ENCODE measurements around the gene C10orf62.
"Not testable (repeated sequence)": the region's sequence is repeated elsewhere in the genome, so short reads cannot be mapped to it uniquely, and the experiment has no call there.

Gene C10orf62

DNA sequence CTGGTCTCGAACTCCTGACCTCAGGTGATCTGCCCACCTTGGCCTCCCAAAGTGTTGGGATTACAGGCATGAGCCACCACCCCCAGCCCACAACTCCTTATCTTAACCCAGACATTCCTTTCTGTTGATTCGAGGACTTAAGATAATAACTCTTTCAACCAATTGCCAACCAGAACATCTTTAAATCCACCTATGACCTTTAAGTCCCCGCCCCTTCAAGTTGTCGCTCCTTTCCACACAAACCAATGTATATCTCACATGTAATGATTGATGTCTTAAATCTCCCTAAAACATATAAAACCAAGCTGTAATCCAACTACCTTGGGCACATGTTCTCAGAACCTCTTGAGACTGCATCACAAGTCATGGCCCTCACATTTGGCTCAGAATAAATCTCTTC, 24.7 kb upstream of the C10orf62 start:
- DNase-seq (ENCODE audit: low spot score), result no peak

DNA sequence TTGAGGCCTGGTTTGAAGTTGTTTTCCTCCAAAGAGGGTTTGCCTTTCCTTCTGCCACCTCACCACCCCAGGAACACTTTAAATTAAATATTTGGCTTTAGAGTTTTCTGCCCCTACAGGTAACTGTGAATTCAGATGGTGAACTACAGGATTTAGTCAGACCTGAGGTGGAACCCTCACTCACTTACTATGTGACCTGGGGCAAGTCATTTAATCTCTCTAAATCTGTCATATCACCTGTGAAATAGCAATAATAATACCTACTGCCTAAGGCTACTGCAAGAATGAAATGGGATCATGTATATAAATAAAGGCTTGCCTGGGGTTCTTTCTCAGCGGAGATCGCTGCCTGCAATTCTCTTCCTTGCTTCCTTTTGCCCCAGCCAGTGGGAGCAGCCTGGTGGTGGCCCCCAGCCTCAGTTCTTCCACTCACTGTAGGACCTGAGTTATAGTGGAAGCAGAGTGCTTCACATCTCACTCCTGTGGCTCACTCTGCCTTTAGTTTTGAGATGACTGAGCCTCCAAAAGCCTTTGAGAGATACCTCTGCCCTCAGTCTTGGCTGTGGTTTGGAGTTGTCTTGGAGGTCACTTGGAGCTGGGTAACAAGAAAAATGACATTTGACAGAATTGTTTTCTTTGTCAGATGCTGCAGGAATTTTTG, 23.1 kb upstream of the C10orf62 start:
- peak; percentile 51 for DNase-seq (ENCODE audit: low spot score)

DNA sequence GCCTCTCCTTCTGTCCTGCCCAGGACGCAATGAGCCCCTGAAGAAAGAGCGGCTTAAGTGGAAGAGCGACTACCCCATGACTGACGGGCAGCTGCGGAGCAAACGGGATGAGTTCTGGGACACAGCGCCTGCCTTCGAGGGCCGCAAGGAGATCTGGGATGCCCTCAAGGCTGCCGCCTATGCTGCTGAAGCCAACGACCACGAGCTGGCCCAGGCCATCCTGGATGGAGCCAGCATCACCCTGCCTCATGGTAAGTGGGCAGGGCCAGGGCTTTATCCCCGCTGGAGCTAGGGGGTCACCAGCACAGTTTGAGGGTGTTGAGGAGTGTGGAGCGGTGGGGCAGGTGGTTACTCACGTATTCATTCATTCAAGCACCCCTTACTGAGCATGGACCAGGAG, 21.6 kb upstream of the C10orf62 start:
- DNase-seq (ENCODE audit: low spot score), result no peak

DNA sequence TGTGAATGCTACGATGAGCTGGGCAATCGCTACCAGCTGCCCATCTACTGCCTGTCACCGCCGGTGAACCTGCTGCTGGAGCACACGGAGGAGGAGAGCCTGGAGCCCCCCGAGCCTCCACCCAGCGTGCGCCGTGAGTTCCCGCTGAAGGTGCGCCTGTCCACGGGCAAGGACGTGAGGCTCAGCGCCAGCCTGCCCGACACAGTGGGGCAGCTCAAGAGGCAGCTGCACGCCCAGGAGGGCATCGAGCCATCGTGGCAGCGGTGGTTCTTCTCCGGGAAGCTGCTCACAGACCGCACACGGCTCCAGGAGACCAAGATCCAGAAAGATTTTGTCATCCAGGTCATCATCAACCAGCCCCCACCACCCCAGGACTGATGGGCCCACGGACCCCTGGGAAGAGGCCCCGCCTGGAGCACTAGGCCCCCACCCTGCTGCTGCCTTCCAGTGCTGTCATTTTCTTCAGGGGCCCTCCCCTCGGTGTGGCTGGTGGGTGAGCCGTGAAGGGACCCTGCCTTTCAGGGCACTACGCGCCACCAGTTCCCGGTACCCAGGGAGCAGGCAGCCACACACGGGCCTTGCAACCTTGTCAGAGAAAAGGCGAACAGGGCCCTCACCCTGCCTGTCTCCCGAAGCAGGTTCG, 19.3 kb upstream of the C10orf62 start:
- DNase-seq (ENCODE audit: low spot score), result no peak

DNA sequence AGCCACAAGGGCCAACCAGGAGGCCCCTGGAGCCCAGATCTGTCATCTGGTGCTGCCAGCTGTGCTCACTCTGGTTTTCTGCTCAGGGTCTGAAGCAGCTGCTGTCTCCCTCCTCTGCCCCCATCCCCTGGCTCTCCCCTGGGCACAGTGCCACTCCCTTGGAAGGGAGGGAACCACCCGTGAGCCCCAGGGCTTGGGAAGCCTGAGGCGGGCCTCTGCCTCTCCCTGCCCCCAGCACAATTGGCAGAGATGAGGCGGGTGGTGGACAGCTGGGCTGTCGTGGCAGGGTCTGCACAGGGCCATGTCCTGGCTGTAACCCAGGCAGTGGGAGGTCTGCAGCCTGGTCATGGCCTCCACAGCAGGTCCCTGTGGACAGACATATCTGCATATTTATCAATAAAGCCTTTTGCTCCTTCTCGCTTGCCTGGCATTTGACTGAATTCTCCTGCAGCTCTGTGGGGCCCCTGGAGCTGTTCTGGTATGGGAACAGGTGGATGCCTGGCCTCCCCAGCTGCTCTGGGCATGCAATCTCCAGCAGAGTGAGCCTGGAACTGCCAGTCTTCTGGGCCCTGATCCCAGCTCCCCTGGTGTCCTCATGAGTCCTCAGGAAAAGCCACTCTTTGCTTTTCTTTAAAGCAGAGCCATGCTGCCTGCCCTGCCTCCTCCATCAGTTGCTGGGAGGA, 18.6 kb upstream of the C10orf62 start:
- no peak for DNase-seq (ENCODE audit: low spot score)

DNA sequence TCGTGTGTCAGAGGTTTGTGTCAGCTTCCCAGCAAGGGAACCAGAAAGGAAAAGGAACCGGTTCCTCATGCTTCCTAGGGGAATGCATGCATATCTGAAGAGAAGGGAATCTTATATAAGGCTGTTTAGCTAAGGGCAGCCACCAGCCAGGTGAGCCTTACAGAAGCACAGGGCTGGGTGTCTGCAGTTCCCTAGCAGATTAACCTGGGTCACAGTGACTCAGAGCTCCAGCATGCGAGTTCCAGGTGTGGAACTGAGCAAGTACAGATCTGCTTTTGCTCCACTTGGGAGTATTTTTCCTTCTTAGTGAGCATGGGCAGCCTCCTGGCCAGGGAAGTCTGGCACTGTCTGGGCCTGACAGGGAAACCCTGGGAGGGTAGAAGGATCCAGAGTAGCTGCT, 17.9 kb upstream of the C10orf62 start:
- no peak for DNase-seq (ENCODE audit: low spot score)

DNA sequence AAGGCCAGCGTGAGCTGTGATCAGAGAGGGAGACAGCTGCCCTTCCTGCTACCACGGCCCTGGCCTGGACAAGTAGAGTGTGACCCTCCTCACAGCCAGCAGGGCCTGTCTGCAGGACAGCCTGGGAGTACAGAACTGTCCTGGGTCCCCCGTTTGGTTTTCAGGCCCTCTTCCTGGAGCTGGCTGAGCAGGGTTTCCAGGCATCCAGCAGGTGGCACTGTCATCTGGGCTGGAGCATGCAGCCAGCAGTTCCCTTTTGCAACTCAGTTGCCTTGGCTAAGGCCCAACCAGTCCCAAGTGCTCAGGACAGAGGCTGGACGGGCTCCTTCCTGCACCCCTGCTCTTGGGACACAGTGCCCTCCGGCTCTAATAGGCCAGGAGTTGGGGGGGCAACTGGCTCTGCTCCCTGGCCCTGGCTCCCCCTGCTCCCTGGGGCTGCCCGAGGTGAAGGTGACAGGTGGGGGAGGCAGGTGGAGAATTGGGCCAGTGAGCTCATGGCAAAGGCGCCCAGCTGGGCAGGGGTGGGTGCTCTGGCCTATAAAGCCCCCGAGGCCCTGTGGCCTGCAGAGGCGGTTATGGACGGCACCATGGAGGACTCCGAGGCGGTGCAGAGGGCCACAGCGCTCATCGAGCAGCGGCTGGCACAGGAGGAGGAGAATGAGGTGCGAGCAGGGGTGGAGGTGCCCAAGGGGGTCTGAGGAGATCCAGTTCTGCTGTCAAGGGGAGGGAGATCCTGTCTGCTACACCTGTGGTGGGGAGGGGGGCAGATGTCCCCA, 17.1 kb upstream of the C10orf62 start, which contains the start of gene ANKRD2:
Gene ANKRD2, plus strand, starts transcription at position 566 of the 776 bp plus-strand sequence. Its CDS starts 10 bp downstream, at position 576.
- DNase-seq (ENCODE audit: low spot score), result peak; percentile 69

DNA sequence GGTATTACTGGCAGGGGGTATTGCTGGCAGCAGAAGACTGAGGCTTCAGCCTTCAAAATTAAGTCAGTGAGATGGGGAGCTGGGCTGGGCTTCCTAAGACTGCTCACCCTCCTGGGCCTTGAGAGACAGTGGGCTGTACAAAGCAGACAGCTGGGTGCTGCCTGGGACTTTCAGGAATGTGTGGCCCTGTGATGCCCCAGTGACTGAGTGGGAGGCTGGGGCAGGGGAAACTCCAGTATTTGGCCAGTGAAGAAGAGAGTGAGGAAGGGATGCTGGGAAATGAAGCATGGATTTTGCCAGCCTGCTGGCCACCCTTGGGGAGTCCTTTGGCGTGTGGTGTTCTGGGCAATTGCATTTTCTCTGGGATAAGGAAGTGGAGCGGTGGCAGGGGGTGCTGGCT, 16.5 kb upstream of the C10orf62 start:
- no peak for DNase-seq (ENCODE audit: low spot score)

DNA sequence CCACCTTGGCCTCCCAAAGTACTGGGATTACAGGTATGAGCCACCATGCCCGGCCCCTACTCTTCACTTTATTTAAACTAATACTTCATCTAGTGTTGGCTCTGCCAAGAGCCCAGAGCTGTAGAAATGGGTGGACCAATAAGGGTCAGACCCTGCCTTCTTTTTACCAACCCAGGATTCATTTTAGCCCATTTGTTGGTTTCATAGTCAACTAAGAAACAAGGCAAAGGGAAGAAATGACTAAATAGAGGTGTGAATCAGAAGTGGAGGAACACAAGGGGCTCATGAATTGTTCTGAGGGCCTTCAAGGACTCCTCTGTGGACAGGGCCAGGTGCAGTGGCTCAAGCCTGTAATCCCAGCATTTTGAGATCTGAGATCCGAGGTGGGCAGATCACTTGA, 15.8 kb upstream of the C10orf62 start:
- peak; percentile 28 for DNase-seq (ENCODE audit: low spot score)

DNA sequence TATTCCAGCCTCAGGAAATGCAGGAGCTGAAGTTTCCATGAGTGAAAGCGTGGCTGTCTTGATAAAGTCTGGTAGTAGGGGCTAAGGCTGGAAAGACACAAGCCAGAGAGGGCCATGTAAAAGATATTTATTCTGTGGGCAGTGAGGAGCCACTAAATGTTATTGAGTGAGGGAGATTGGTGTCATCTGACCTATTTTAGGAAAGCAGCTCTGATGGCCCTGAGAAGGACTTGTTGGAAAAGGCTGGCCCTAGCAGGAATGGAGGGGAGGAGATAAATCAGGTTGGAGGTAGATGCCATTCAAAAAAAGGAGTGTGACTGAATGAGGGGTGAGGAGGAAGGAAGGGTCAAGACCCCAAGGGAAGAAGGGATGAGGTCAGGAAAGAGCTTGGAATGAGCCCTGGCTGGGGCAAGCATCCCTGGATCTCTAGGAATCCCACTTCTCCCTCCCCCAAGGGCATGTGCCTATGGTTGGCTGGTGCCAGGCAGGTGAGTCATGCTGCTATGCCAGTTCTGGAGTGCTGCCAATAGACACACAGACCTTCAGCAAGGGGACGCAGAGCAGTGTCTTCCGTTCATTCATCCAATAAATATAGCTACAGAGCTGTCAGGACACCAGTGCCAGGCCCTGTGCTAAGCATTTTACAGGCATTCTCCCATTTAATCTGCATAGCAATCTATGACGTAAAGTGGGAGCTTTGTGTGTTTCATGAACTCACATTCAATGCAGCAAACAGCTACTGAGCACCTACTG, 15.0 kb upstream of the C10orf62 start:
- no peak for DNase-seq (ENCODE audit: low spot score)

DNA sequence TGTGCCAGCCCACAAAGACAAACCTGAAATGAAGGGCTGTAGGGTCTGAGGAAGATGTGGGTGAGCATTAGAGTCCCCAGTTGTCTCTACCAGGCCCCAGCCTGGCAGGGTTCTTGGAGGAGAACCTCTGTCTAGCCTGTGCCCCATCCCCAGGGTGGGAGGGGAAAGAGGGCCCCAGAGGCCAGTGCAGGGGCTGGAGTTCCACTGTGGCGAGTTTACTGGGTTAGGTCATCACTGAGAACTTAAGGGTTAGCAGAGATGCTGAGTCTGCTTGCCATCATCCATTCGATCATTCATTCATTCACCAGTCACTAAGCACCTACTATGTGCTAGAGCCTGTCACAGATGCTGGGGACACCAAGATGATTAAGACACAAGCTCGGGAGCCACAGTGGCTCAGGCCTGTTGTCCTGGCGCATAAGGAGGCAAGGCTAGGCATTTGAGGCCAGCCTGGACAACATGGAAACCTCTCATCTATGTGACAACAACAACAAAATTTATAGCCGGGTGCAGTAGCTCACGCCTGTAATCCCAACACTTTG, 14.3 kb upstream of the C10orf62 start:
- DNase-seq (ENCODE audit: low spot score), result no peak

DNA sequence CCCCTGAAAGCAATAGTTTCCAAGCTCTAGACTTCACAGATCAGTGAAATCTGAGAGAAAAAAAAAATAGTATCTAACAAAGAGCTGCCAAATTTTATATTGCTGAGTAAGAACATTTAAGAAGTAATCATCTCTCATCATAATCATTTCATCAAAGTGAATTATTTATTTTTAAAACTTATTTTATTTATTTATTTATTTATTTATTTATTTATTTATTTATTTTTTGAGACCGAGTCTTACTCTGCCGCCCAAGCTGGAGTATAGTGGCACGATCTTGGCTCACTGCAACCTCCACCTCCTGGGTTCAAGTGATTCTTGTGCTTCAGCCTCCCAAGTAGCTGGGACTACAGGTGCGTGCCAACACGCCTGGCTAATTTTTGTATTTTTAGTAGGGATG, 13.0 kb upstream of the C10orf62 start:
- not testable (repeated sequence) for DNase-seq (ENCODE audit: low spot score)

DNA sequence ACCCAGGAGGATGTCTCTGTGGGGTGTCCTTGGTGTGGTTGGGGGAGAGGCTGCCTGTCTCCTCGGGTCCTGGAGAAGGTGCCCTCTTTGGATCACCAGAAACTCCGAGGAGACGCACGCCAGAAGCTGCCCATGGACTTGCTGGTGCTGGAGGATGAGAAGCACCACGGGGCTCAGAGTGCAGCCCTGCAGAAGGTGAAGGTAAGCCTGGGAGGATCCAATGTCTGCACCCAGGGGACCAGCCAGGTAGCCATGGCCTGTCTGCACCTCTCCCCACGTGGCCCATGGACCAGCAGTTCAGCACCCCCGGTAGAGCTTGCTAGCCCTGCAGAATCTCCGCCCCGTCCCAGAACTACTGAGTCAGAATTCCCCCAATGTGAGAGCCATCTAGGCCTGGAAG, 11.8 kb upstream of the C10orf62 start:
- no peak for DNase-seq (ENCODE audit: low spot score)

DNA sequence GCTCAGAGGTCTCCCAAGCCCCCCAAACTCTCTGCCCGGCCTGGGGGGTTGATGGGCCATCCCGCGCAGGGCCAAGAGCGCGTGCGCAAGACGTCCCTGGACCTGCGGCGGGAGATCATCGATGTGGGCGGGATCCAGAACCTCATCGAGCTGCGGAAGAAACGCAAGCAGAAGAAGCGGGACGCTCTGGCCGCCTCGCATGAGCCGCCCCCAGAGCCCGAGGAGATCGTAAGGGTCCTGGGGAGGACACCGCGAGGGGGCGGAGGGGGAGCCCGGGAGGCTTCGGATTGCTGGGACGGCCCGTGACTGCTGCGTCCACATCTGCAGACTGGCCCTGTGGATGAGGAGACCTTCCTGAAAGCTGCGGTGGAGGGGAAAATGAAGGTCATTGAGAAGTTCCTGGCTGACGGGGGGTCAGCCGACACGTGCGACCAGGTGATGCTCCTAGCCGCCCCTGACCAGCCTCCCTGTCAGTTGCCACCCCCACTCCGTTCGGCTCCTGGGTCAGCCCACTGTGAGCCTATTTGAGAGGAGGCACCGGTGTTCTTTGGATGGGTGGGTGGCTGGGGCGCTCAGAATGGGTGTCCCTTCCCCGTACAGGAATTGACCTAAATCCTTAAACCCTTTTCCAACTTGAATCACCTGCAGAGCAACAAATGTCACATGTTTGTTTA, 11.2 kb upstream of the C10orf62 start:
- DNase-seq (ENCODE audit: low spot score), result no peak

DNA sequence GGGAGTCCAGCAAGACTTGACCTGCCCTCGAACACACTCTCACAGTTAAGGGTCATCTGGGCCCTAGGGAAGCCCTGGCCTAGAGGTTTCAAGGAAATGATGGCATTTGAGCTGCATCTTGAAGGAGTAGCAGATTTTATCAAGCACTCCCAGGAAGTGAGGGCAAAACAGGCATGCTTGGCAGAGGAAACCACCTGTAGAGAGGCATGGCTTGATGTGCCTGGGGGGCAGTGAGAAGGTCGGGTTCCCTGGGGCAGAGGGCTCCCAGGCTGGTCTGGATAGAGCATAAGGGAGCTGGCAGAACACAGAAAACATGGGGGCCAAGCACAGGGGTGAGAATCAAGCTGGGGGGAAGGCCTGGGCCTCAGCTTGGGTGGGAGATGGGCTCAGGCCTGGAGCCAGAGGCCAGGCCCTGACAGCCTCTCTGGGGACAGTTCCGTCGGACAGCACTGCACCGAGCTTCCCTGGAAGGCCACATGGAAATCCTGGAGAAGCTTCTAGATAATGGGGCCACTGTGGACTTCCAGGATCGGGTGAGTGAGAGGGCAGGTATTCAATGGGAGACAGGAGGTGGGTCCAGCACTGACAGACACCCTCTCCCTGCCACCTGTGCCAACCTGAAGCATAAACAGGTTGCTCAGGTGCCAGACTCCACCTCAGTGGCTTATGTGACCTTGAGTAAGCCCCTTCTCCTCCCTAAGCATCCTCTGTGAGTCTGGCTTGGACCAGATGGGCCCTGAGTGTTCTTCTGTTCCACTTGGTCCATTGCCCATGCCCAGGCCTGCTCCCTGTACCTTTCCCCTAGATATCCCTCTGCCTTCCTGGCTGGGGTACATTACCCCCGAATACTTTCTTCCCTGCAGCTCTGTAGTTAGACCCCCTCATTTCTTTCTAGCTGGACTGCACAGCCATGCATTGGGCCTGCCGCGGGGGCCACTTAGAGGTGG, 8.8 kb upstream of the C10orf62 start:
- no peak for DNase-seq (ENCODE audit: low spot score)

DNA sequence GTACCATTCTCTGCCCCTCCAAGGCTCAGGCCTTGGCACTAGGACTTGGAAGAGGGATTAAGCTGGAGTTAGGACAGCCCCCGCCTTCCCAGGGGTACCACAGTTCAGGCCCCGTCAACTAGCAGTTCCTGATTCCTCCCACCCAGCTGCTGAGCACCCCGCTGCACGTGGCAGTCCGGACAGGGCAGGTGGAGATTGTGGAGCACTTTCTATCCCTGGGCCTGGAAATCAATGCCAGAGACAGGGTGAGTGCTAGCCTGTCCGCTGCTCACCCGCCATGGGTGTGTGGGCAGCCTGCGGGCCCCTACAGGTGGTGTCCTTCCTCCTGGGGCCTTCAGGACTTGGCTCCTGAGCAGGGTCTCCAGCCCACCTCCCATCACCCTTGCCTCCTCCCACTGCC, 7.4 kb upstream of the C10orf62 start:
- DNase-seq (ENCODE audit: low spot score), result no peak

DNA sequence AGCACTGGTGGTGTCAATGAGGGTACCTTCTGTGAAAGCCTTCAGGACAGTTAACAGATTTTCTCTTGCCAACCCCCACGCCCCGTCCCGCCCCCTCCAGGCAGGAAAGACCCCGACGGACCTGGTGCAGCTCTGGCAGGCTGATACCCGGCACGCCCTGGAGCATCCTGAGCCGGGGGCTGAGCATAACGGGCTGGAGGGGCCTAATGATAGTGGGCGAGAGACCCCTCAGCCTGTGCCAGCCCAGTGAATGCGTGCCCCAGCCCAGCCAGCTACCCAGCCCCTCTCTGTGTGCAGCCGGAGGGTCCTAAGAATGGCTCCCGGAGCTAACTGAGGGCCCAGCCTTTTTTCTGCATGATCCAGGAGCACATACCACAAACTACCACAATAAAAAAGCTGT, 6.0 kb upstream of the C10orf62 start:
- no peak for DNase-seq (ENCODE audit: low spot score)

DNA sequence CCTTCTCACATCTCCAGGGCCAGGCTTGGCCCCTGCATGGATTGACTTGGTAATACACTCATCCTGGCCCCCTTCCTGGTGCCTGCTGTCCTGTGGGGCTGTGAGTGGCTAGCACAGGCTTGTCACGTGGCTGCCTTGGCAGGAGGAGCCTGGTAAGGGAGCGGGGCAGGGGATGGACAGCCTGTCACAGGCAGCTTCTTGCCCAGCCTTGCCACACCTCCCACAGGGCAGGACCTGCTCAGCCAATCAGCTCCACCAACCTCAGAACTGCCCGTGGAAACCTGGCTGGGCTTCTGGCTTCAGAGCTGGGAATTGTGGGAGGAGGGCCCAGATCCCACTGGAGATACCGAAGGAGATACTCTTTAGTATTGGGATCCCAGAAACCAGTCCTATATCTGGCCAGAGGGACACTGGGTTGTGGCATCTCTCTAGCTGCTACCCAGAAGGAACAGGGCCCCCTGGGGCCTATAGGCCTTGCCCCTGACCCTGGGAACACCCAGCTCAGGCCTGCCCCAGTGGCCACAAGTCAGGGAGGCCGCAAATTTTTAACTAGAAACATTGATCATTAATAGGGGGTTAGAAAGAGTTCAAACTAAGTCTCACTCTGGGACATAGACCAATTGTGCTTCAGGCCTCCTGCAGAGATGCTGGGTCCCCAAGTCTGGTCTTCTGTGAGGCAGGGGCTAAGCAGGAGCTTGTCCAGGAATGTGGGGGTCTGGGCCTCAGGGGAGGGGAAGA, 5.3 kb upstream of the C10orf62 start, which contains the start of gene HOGA1:
Gene HOGA1, plus strand, starts transcription at position 330 of the 738 bp plus-strand sequence. Its CDS starts 315 bp downstream, at position 645.
- no peak for DNase-seq (ENCODE audit: low spot score)
